Subcutaneous adipose tissue (tissue), 4 donors: ENCODE results near the gene FECH. TPM values are rescaled to one million over a fixed set of nuclear protein-coding genes. Genes with fewer than 3 reads are reported as not detected.

Source experiments
- total RNA-seq, 4 donors: library from RNA; depleted of rRNA; stranded (reverse); fragments of >200 nt; gene quantifications; one replicate each; pipeline ENCODE4 v1.1.0, GENCODE V29; 2016
- TF ChIP-seq, protein P1 (sequence below): fragments of 450-650 bp; IDR thresholded peaks from one replicate; pipeline ENCODE4 v1.5.1; 2016; ENCODE audit warnings: low read depth, mild to moderate bottlenecking, control low read depth, antibody characterized with exemption, moderate library complexity

The FECH gene
- total RNA-seq, 4 donors from 2014 or later = 26.0 to 58.8 (median 37.8) TPM

DNA sequence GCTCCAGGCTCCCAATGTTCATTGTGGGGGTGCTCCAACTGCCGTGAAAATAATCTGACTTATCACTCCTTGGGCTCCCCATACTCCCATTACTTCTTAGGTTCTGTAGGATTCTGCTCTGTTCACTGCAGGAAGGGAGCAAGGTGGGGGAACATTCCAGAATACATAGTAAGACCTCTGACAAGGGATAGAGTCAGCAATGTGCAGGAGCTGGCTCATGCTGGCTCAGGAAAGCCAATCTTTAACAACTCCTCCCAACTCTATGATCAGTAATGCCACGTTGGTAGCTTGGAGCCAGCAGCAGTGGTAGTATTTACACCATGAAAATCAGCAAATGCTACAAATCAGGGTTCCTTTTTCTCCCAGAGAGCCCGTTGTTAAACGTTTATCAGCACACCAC is 44.4 kb downstream of the FECH start:
- TF ChIP-seq, protein P1, sequence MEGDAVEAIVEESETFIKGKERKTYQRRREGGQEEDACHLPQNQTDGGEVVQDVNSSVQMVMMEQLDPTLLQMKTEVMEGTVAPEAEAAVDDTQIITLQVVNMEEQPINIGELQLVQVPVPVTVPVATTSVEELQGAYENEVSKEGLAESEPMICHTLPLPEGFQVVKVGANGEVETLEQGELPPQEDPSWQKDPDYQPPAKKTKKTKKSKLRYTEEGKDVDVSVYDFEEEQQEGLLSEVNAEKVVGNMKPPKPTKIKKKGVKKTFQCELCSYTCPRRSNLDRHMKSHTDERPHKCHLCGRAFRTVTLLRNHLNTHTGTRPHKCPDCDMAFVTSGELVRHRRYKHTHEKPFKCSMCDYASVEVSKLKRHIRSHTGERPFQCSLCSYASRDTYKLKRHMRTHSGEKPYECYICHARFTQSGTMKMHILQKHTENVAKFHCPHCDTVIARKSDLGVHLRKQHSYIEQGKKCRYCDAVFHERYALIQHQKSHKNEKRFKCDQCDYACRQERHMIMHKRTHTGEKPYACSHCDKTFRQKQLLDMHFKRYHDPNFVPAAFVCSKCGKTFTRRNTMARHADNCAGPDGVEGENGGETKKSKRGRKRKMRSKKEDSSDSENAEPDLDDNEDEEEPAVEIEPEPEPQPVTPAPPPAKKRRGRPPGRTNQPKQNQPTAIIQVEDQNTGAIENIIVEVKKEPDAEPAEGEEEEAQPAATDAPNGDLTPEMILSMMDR = no peak

DNA sequence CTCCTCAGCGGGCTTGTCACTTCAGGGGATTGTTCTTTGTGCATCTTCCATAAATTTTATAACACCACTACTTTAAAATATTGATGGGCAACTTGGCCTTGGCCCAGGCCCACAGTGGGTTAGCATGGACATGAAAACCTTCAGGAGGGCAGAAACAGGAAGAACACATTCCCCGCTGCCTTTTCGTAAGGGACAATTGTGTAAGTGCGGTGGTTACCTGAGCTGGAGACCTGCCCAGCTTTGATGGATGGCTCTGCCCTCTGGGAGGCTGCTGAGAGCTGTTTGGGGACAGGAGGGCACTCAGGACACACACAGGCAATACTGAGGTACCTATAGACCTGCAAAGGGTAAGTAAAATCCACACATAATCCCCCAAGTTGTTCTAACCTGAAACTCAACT is 46.8 kb downstream of the FECH start:
- TF ChIP-seq, protein P1 = no peak

DNA sequence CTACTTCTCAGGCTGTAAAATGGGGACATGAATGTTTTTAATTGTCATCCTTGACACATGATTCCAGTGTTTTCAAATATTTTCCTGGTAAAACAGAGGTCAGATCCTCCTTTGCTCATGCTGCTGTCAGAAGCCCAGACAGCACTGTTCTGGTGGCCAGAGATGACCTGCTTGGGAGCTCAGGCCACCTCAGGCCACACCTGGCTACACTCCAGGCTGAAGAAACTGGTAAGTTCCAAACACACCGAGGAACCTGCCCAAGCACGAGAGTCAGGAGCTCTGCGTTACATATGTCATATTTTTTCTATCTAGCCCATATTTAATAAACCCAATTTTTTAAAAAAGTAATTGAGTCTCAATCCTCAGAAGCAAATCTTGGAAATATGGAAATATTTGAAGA is 47.9 kb downstream of the FECH start:
- TF ChIP-seq, protein P1 = no peak

DNA sequence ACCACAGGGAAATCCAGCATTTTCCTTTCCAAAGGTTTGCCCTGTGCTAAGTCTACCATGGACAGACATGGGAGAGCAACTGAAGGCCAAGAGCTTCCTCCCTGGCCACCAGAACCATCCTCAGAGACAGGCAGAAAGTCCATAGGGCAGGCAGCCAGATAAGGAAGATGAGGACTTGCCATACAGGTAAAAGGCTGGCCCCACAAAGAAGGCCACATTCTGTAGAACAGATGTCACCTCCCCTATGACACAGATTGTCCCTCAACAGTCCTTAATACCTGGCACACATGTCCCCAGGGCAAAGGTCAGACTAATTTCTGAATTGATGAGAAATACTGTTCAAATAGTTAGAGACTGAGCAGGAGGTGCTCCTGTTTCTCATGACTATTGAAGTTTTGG is 52.0 kb downstream of the FECH start:
- TF ChIP-seq, protein P1 = no peak

DNA sequence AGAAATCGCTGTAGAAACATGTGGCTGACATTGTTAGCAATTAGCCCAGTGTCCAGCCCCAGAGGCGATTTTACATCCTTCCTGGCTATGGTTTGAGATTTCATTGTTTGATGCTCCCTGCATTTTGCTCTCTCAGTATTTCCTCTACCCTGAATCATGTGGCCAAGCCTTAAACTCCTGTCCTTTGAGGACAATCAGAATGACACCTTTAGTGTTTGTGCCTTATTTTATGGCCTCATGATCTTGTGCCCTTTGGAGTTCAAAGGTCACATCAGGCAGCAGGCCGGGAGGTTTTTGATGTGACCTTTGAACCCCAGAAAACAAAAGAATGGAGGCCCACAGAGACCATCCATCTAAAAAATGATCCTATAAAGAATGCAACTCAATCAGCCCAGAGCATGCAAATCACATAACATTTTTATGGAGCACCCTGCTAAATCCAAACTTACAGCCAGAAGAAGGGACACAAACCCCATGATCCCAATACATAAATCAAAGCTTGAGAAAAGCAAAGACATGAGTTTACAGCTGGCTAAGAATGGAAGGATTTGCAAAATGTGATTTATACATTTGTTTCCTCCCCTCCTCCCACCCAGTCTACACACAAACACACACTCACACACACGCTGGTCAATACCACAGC is 52.5 kb downstream of the FECH start:
- TF ChIP-seq, protein P1 = no peak

DNA sequence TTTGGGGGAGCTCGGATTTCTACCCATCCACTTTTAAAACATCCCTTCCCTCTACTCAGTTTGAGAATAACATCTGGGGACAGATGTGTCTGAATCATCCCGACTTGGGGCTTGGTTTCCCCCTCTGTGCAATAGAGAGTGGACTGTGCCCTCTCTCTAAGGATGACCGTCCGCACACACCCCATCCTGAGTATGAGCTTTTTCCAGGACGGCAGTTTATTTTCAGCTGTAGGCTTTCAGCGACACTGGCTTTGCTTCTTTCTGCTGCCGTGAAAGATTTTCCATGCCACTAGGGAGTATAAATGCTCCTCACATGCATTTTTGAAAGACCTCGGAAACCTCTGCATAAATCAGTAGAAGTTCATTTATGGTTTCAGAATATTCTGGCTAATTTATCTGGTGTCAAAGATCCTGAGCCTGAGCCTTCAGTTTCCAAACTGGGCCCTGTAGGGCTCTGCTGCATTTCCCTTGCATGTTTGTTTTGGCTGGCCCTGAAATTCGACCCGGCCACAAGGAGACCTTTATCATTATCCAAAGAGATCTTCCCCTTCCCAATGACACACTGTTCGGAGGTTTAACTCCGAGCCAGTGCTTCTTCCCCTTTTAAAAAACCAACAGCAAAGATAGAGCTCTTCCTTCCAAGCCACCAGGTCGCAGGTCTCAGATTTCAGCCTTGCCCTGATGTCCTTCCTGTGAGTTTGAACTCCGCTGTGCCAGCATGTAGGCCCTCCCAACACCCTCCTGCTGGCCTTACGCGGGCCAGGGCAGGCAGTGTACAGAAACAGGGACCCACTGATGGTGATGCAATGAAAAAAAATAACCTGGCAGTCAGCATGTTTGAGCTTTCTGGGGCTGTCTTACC is 53.3 kb downstream of the FECH start:
- TF ChIP-seq, protein P1 = no peak

DNA sequence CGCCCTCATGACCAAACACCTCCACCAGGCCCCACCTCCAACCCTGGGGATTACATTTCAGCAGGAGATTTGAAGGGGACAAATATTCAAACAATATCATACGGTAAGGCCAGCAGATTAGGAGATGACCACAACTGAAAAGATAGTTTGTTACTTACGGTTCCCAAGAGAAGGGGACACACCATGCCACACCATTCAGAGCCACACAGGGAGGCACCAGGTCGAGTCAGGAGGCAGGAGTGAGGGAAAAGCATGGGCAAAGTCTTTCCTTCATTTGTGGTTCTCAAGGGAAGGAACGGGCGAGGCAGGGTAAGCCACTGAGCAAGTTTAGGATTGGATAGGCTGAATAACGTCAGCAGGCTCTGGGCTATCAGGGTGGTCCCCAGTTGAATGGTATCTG is 57.4 kb downstream of the FECH start:
- TF ChIP-seq, protein P1 = no peak
